CD4-positive, alpha-beta memory T cell (primary cell): ENCODE data around the gene EXOC3L2. TPM values are rescaled to one million over a fixed set of nuclear protein-coding genes. Genes with fewer than 3 reads are reported as not detected.
"Not testable (repeated sequence)": the region's sequence is repeated elsewhere in the genome, so short reads cannot be mapped to it uniquely, and the experiment has no call there.

ENCODE experiments used
- CTCF ChIA-PET: fragments of 350-600 bp; sonication (Branson Sonifier 250); formaldehyde crosslinking; loops from one replicate; lab custom pipeline; 2021; ENCODE audit warnings: inconsistent platforms; ENCODE audit not compliant: partially characterized antibody; lab: Charles Lee
- POLR2A ChIA-PET: fragments of 350-600 bp; sonication (Branson Sonifier 250); formaldehyde crosslinking; loops from one replicate; lab custom pipeline; 2021; ENCODE audit not compliant: partially characterized antibody; lab: Charles Lee
- DNase-seq, 5 donors: peaks; one replicate each; pipeline versions ENCODE4 v3.0.0 to v3.0.0-alpha.2; 2020 to 2022; ENCODE audit warnings: mixed read lengths in 1 of 5
- H3K27ac ChIP-seq: one replicate; pipeline ENCODE4 v1.7.0; 2013; ENCODE audit warnings: low read depth, low read length
- H3K27me3 ChIP-seq: 2 replicates; pipeline ENCODE4 v1.7.0; 2013; ENCODE audit warnings: mild to moderate bottlenecking, low read length, moderate library complexity; ENCODE audit not compliant: insufficient read depth
- H3K36me3 ChIP-seq: 2 replicates; pipeline ENCODE4 v1.7.0; 2013; ENCODE audit warnings: mild to moderate bottlenecking, low read length, moderate library complexity; ENCODE audit not compliant: insufficient read depth
- H3K4me1 ChIP-seq: 2 replicates; pipeline ENCODE4 v1.7.0; 2013; ENCODE audit warnings: mild to moderate bottlenecking, low read length, moderate library complexity; ENCODE audit not compliant: insufficient read depth
- H3K4me3 ChIP-seq, 2 donors: one replicate each; pipeline ENCODE4 v1.7.0; 2013; ENCODE audit warnings: low read length in 2 of 2, mild to moderate bottlenecking in 1 of 2
- H3K9me3 ChIP-seq, 2 donors: one replicate each; pipeline ENCODE4 v1.7.0; 2013; ENCODE audit warnings: low read length in 2 of 2, control low read depth in 1 of 2; ENCODE audit not compliant: control insufficient read depth in 1 of 2
- H3K27ac Mint-ChIP-seq, 7 donors: one replicate each; pipeline ENCODE4 v1.8.0; 2020 to 2021; ENCODE audit warnings: mixed read lengths in 7 of 7, mild to moderate bottlenecking in 6 of 7, inconsistent platforms in 3 of 7, moderate library complexity in 3 of 7
- H3K27me3 Mint-ChIP-seq, 2 donors: one replicate each; pipeline ENCODE4 v1.8.0; 2020 to 2021; ENCODE audit warnings: mixed read lengths in 2 of 2
- H3K36me3 Mint-ChIP-seq, 2 donors: one replicate each; pipeline ENCODE4 v1.8.0; 2020 to 2021; ENCODE audit warnings: mixed read lengths in 2 of 2, inconsistent platforms in 1 of 2, mild to moderate bottlenecking in 1 of 2
- H3K4me1 Mint-ChIP-seq, 4 donors: one replicate each; pipeline ENCODE4 v1.8.0; 2020 to 2021; ENCODE audit warnings: mixed read lengths in 4 of 4, mild to moderate bottlenecking in 1 of 4
- H3K4me3 Mint-ChIP-seq, 8 donors: one replicate each; pipeline ENCODE4 v1.8.0; 2020 to 2021; ENCODE audit warnings: mixed read lengths in 8 of 8, mild to moderate bottlenecking in 7 of 8, moderate library complexity in 6 of 8, inconsistent platforms in 3 of 8
- H3K9me3 Mint-ChIP-seq, 8 donors: one replicate each; pipeline ENCODE4 v1.8.0; 2020 to 2021; ENCODE audit warnings: mixed read lengths in 8 of 8, mild to moderate bottlenecking in 5 of 8, inconsistent platforms in 3 of 8, moderate library complexity in 1 of 8
- intact Hi-C: fragments of 100-400 bp; cut with micrococcal nuclease; formaldehyde crosslinking; loops from one replicate; pipeline ENCODE4 v1.15.1; 2023
- polyA plus RNA-seq, 2 donors: library from polyadenylated mRNA; unstranded; fragments of 300-500 nt; fragmentation: Illumina TruSeq; gene quantifications; one replicate each; pipeline ENCODE4 v1.2.3, GENCODE V29; 2021
- total RNA-seq, 2 experiments: library from RNA; stranded (reverse); gene quantifications; one replicate each; pipeline ENCODE4 v1.2.3, GENCODE V29; 2021

The EXOC3L2 gene
- total and polyA plus RNA-seq, 4 experiments from 2014 or later, result not detected

DNA sequence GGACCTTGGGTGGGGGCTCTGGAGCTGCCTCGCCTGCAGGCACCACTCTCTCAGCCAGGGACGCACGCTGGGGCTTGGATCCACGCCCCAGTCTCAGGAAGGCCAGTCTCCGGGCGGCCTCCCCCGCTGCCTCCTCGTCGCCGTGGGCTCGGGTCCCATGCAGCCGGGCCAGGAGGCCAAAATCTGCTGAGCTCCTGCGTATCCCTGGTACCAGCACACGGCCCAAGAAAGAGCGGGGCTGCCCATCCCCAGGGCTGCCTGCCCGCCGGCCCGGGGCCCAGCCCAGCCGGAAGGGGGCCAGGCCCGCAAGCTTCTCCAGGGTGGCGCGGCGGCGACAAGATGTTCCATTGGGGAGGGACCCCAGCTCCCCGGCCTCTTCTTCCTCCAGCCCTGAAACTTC is 6.7 kb downstream of the EXOC3L2 start:
- ChIA-PET CTCF (no interaction called here), POLR2A (no interaction called here)
- H3K36me3 ChIP-seq, result no peaks in the 10 kb centered on the region
- Mint-ChIP-seq H3K27me3 (peaks cover 16 to 18% of the 10 kb centered on the region in 2 donors), H3K27ac (no peak overlapping the region), H3K9me3 (no peaks in the 10 kb centered on the region), H3K36me3 (no peaks in the 10 kb centered on the region), H3K4me3 (no peak overlapping the region), H3K4me1 (no peaks in the 10 kb centered on the region)
- peaks cover 6% of the 10 kb centered on the region for H3K27me3 ChIP-seq
- no peaks in the 10 kb centered on the region for H3K9me3 ChIP-seq
- H3K27ac ChIP-seq, result no peak overlapping the region
- no peaks in the 10 kb centered on the region for H3K4me1 ChIP-seq
- intact Hi-C loops, result no loop called here
- no peak overlapping the region for H3K4me3 ChIP-seq
- no peak for DNase-seq

DNA sequence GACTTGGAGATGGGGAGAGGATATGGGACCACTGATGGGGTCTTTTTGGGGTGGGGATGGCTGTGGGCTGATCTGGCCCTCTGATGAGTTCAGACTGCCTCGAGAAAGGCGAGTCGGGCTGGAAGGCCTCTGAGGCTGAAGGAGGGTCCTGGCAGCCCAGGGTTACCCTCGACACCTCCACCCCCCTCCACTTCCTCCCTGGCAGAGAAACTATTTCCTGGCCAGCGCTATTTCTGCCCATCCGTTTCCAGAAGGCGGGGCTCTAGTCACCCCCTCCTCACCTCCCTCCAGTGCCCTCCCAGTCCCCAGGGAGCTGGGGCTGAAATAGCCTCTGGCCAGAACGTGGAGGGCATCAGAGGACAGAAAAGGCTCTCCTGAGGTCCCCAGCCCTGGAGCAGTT is 9.7 kb downstream of the EXOC3L2 start:
- CTCF ChIA-PET, result no interaction called here

DNA sequence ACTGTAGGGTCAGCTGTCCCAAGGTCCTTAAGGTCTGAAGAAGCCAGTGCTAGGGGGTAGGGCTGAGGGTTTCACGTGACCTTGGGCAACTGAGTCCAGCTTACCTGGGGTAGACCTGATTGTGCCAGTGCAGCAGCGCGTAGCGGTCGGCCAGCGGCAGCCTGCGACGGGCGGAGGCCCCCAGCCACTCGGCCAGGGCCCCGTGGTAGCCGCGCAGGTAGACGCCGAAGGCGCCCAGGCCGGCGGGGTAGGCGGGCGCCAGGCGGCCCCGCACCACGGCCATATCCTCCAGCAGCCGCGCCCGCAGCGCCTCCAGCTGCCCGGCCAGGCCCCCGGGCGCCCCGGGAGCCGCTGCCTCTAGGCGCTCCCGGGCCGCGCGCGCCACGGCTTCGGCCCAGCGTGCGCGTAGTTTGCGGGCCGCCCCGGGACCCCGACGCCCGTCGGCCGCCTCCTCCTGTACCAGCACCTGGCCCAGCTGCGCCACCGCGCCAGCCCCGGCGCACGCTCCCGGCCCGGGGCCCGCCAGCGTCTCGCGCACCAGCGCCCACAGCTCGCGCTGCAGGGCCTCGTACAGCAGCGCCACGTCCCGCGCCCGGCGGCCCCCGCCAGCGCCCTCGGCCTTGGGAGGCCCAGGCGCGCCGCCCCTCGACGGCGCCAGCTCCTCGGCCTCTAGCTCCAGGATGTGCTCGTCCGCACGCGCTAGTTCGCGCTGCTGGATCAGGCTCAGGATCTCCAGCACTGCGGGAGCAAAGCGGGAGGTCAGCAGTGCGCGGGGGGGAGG is 10.9 kb downstream of the EXOC3L2 start:
- Histone ChIP-seq H3K4me3 (no peak overlapping the region), H3K27me3 (peaks cover 6% of the 10 kb centered on the region), H3K9me3 (no peaks in the 10 kb centered on the region), H3K27ac (no peak overlapping the region), H3K36me3 (no peaks in the 10 kb centered on the region), H3K4me1 (no peaks in the 10 kb centered on the region)
- CTCF ChIA-PET, result no interaction called here
- no peaks in the 10 kb centered on the region for H3K4me1 Mint-ChIP-seq
- intact Hi-C loops, result no loop called here
- H3K4me3 Mint-ChIP-seq, result no peak overlapping the region
- POLR2A ChIA-PET, result no interaction called here
- no peaks in the 10 kb centered on the region for H3K36me3 Mint-ChIP-seq
- H3K27me3 Mint-ChIP-seq, result peaks cover 27% of the 10 kb centered on the region in 2 donors
- no peak for DNase-seq
- no peaks in the 10 kb centered on the region for H3K9me3 Mint-ChIP-seq
- no peak overlapping the region for H3K27ac Mint-ChIP-seq

More for the DNA sequence above, 9.7 kb downstream of the EXOC3L2 start:
- Mint-ChIP-seq H3K27ac (no peak overlapping the region), H3K27me3 (peaks cover 27% of the 10 kb centered on the region in 2 donors), H3K4me3 (no peak overlapping the region), H3K4me1 (no peaks in the 10 kb centered on the region), H3K9me3 (no peaks in the 10 kb centered on the region), H3K36me3 (no peaks in the 10 kb centered on the region)
- POLR2A ChIA-PET, result no interaction called here
- intact Hi-C loops, result no loop called here
- Histone ChIP-seq H3K4me3 (no peak overlapping the region), H3K36me3 (no peaks in the 10 kb centered on the region), H3K27ac (no peak overlapping the region), H3K27me3 (peaks cover 6% of the 10 kb centered on the region), H3K4me1 (no peaks in the 10 kb centered on the region), H3K9me3 (no peaks in the 10 kb centered on the region)
- DNase-seq, result no peak

GRCh38 chr19:45231891-45232290 is 13.3 kb downstream of the EXOC3L2 start:
- Histone ChIP-seq H3K9me3 (no peaks in the 10 kb centered on the region), H3K4me3 (no peak overlapping the region), H3K27me3 (peaks cover 6% of the 10 kb centered on the region), H3K36me3 (no peaks in the 10 kb centered on the region), H3K4me1 (no peaks in the 10 kb centered on the region), H3K27ac (no peak overlapping the region)
- ChIA-PET POLR2A (no interaction called here), CTCF (no interaction called here)
- Mint-ChIP-seq H3K36me3 (no peaks in the 10 kb centered on the region), H3K4me3 (no peak overlapping the region), H3K4me1 (no peaks in the 10 kb centered on the region), H3K27me3 (peaks cover 20 to 21% of the 10 kb centered on the region in 2 donors), H3K27ac (no peak overlapping the region), H3K9me3 (no peaks in the 10 kb centered on the region)
- no peak for DNase-seq
- intact Hi-C loops, result no loop called here

DNA sequence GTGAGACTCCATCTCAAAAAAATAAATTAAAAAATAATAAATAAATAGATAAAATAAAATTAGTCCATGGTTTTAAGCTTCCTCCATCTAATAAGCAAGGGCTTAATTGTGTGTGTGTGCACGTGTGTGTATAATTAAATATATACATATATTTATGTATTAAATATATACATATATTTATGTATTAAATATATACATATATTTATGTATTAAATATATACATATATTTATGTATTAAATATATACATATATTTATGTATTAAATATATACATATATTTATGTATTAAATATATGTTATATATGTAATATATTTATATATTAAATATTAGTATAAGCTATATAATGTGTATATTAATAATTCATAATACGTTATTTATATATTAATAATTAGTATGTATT is 16.2 kb downstream of the EXOC3L2 start:
- POLR2A ChIA-PET, H3K27ac Mint-ChIP-seq, H3K36me3 Mint-ChIP-seq, H3K4me1 Mint-ChIP-seq, H3K9me3 Mint-ChIP-seq, H3K27ac ChIP-seq, H3K4me1 ChIP-seq, intact Hi-C loops, DNase-seq, H3K9me3 ChIP-seq, H3K4me3 ChIP-seq, H3K27me3 ChIP-seq, H3K4me3 Mint-ChIP-seq, H3K36me3 ChIP-seq: not testable (repeated sequence)
- peaks cover 14 to 20% of the 10 kb centered on the region in 2 donors for H3K27me3 Mint-ChIP-seq
- CTCF ChIA-PET, result interaction anchor here (0.8 kb wide), 1 partner anchor 437 kb away, joined by 3 read pairs; no protein-coding TSS in a partner anchor

GRCh38 chr19:45224645-45225044 is 20.6 kb downstream of the EXOC3L2 start:
- no peaks in the 10 kb centered on the region for H3K27me3 ChIP-seq
- Mint-ChIP-seq H3K36me3 (no peaks in the 10 kb centered on the region), H3K27ac (no peak overlapping the region), H3K9me3 (no peaks in the 10 kb centered on the region), H3K27me3 (peaks cover 11 to 23% of the 10 kb centered on the region in 2 donors), H3K4me3 (no peak overlapping the region), H3K4me1 (no peaks in the 10 kb centered on the region)
- no peak overlapping the region for H3K4me3 ChIP-seq
- POLR2A ChIA-PET, result no interaction called here
- no peaks in the 10 kb centered on the region for H3K9me3 ChIP-seq
- CTCF ChIA-PET, result no interaction called here
- H3K27ac ChIP-seq, result no peak overlapping the region
- no peak for DNase-seq
- no peaks in the 10 kb centered on the region for H3K4me1 ChIP-seq
- intact Hi-C loops, result no loop called here
- H3K36me3 ChIP-seq, result no peaks in the 10 kb centered on the region

GRCh38 chr19:45223879-45224278 is 21.3 kb downstream of the EXOC3L2 start:
- Mint-ChIP-seq H3K27me3 (peaks cover 15 to 27% of the 10 kb centered on the region in 2 donors), H3K4me3 (no peak overlapping the region), H3K36me3 (no peaks in the 10 kb centered on the region), H3K4me1 (no peaks in the 10 kb centered on the region), H3K9me3 (no peaks in the 10 kb centered on the region), H3K27ac (no peak overlapping the region)
- no peak overlapping the region for H3K4me3 ChIP-seq
- DNase-seq, result no peak
- H3K4me1 ChIP-seq, result no peaks in the 10 kb centered on the region
- no peak overlapping the region for H3K27ac ChIP-seq
- ChIA-PET POLR2A (no interaction called here), CTCF (interaction anchor here (0.6 kb wide), 1 partner anchor 10 kb away, joined by 3 read pairs; no protein-coding TSS in a partner anchor)
- no peaks in the 10 kb centered on the region for H3K9me3 ChIP-seq
- H3K36me3 ChIP-seq, result no peaks in the 10 kb centered on the region
- H3K27me3 ChIP-seq, result no peaks in the 10 kb centered on the region
- intact Hi-C loops, result no loop called here
